NCI-H2029 treated with DMSO at 0.1 percent for 48 hours (cell line): ENCODE measurements around the gene ARSB.
"Not testable (repeated sequence)": the region's sequence is repeated elsewhere in the genome, so short reads cannot be mapped to it uniquely, and the experiment has no call there.

ENCODE experiments used
- DNase-seq: peaks from one replicate; lab custom pipeline; 2025; lab: John Stamatoyannopoulos, UW

The ARSB gene

DNA sequence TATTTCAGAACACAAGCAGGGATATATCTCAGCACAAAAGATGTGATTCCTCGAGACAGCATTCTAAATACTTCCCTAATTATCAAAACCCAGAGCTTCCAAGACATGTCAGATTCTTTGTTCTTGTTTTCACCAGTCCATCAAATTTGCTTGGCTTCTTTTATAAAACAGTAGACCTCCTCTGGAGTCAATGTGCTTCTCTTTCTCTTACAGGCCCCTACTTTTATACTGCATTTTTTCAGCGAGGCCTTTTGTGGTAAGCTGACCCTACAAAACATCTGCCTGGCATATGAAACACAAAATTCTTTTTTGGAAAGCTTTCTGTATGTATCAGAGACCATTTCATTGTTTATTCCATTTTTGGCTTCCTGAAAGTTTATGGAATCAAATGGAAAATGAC lies 81.8 kb downstream of the ARSB start:
- no peak for DNase-seq

DNA sequence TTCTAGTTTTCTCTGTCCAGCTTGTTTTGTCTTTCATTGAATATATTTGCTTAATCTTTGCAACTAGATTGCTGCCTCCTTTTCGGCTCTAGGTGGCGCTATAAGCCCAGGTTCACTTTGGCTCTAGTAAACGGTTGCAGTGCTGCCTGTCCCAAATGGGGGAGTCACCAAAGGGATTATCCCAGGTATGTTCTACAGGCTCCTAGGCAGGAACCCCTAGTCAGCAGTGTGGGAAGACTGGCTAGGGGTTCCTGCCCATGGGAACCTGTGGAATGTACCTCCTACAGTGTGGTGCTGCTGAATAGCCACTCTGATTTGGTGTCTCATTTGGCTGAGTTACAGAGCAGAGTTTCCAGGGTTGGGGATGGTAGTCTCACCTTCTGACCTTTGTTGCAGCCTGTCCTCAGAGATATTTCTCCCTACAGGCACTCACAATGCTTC lies 85.2 kb downstream of the ARSB start:
- peak; percentile 49 for DNase-seq

DNA sequence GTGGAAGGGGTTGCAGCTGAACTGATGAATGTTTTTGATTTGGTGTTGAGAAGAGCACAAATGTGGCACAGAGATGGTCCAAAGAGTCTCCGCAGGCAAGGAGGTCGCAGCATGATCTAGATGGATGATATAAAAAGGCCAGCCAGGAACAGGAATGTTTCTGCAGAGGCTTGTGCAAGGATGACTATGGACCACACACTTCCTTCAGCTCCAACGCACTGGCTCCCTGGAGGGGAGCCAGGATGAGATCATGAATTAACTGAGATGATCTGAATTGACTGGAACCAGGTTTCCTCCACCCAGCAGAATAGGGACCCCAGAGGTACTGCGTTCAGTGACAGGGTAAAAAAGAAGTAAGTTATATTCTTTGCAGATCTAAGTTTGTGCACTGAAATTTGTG lies 89.0 kb downstream of the ARSB start:
- DNase-seq, result peak; percentile 23

GRCh38 chr5:78895616-78896015 lies 89.5 kb downstream of the ARSB start:
- no peak for DNase-seq

DNA sequence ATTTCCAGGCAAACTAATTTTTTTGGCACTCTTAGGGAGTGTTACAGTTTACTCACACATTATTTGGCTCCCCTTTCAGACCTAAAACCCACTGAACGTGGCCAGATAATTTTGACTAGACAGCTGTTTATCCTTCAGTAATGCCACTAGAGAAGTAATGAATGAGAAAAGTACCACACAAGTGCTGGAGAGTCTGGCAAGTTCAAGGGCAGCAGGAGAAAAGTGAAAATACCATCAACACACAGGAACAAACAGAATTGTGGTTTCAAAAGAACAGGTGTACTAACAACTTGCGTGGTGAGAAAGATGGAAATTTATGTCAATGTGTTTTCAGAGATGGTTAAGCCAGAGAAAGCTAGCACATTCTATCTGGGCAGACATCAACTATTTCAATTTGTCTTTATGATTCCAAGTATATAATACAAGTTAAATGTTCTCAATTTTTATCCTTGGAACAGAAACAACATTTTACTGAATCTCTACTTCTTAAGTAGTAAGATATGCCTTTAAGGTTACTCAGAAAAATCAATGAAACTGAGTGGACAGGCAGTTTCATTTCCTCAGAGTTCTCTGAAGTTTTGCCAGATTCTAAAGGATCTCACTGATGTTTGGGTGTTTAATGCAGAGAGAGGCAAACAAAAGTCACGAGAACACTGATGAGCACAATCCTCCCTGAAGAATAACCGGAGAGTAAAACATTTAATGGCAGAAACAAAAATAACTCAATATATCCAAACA lies 91.0 kb downstream of the ARSB start:
- peak; percentile 32 for DNase-seq

DNA sequence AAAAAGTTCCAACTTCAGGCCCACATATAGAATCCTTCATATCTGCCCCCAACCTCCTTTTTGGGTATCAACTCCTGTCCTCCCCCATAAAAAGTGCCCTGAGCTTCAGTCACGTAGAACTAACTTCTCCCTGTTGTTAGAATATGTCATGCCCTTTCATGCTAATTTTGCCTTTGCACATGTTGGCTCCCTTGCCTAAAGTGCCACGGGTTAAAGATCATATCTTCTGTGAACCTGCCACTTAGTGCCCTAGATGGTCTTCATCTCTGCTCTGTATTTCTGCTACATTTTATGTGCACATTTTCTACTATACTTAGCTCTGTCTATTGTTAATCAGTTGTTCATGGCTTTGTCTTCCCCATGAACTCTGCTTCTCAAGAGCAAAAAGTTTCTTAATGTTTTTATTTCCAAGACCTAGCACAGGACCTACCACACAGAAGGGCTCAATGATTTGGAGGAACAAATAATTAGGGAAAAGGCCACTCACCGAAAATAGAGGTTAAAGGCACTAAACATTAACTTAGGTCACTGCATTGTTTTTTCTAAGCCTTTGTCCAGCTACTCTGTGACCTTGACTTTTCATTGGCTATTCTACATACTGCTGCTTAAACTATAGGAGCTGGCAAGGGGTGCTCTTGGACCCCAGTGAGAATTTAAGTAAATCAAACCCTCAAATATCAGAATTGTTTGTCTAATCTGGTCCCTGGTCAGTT lies 94.3 kb downstream of the ARSB start:
- no peak for DNase-seq

DNA sequence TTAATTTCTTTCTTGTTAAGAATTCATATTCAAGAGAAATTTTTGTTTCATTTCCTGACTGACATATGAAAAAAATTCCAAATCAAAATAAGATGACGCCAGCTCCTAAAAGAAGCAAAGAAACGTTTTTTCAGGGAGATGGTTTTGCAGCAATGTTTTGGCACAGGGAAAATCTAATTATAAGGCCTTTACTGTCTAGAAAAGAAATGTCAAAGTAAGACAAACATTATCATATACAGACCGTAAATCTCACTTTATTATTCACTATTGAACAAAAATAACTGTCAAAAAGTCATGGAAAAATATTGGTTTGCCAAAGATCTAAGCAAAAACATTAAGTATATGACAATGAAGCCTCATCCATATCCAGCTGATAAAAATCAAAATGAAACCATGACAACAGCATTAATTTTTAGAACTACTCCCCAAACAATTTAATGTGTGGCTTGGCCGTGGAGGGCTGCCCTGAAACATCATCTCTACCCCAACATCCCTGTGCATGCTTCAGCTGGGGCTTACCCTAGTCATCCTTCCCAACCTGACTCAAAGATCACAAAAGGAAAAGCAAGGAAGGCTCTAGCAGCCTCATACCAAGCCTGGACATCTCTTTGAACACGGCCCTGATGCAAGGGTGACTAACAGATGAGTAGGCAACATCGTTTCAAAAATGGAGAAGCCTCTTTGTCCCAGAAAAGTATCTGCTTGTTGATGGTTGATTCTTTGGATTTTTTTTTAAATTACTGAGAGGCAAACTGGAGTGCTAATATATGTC lies 95.6 kb downstream of the ARSB start:
- no peak for DNase-seq

DNA sequence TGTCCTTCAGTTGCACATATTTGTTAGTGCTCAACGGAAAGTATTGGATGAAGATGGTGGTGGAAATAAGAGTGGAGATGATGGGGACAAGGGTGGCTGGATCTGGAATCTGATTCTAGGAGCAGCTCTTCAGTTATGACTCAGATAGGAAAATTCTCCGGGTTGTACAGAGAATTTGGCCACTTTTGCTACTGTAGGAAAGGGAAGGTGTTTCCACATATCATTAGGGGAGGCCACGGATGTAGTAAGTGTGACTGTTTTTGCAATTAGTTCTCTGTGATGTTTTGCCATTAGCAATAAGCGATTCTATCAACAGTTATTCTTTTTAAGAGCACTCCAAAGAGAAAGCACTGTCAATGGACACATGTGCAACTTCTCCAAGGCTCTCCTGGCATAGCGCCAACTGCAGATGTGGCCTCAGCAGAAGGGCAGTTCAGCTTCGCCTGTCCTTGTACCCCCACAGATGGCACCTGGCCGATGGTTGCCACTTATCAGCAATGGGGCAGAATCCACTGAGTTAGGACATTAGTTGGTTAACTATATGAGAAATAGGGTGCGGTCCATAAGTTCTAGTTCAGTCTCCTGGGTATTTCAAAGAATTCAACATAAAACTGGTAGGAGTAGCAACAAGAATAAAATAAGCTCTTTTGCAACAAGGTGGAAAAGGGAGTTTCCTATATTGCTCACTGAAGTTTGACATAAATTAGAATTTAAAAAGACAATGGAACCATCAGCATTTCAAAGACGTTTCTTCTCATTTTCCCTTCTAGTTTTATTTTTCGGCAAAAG lies 96.3 kb downstream of the ARSB start:
- no peak for DNase-seq

GRCh38 chr5:78887384-78888118 lies 97.6 kb downstream of the ARSB start:
- DNase-seq, result no peak

DNA sequence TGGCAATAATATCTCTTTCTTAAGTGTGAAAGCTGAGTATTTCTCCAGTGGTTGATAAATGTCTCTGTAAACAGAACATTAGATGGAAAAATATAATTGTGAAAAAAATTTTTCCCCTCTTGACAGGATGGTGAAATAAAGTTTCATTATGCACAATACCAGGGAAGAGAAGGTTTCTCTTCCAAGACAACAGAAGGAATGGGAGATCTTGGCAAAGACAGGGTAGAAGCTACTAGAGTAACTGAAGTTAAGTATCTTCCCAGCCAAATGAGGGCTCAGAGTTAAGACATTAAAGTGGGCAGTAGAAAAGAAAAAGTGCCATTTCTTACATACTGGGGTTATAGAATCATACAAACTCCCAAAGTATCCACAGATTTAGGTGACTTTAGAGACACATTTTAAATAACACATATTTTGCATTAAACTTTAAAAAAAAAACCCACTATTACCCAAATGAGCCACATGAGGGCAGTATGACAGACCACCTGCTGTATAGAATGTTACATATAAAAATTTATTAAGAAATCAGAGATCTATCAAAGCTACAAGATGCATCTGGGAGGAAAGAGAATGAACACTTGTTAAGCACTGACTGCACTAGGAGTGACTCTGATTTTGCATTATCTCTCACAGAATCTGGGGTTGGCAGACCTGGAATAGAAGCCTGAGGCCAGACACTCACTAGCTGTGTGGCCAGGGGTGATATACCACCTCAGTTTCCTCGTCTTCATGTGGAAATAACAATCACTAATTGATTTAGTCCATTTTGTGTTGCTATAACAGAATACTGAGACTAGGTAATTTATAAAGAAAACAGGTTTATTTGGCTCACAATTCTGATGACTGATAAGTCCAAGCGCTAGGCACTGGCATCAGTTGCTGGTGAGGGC lies 98.5 kb downstream of the ARSB start:
- DNase-seq, result peak; percentile 25

GRCh38 chr5:78881884-78882283 lies 103.2 kb downstream of the ARSB start:
- no peak for DNase-seq

DNA sequence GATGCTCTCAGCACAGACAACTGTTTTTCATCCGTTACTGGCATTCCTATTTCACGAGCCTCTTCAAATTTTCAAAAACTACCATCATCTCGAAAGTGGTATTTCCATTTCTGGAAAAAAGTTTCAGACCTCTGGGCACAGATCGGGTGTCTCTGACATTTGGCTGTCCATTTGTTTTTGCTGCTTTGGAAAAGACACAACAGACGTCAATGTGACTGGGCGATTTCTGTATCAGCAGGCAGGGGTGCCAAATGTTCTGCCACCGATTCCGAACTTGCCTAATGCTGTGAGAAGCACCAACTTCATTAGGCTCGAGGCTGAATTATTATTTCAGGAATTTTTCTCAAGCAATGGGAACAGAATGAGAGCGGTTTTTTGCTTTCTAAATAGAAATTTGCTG lies 105.6 kb downstream of the ARSB start:
- DNase-seq, result no peak

DNA sequence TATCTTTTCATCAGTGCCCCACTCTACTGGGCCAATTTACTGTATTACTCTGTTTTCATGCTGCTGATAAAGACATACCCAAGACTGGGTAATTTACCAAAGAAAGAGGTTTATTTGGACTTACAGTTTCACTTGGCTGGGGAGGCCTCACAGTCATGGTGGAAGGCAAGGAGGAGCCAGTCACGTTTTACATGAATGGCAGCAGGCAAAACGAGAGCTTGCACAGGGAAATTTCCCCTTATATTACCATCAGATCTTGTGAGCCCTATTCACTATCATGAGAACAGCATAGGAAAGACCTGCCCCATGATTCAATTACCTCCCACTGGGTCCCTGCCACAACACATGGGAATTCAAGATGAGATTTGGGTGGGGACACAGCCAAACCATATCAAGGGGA lies 119.0 kb downstream of the ARSB start:
- DNase-seq, result not testable (repeated sequence)

DNA sequence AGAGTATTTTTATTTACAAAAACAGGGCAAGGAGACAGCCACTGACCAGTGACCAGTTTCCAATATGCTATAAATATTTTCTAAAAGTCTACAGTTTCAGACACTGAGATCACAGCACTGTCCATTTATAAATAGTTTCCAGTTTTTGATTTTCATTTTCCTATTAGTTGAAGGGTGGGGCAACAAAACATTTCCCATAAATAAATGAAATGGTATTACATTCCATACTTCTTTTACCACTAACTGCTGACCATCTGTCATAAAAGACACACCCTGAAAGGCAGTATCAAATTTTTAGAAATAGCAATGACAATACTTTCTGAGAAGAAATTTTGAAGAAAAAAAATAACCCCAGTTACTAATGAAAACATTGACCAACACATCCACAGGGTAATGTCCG lies 126.7 kb downstream of the ARSB start:
- no peak for DNase-seq

- DNase-seq, result no peak
Observed at GRCh38 chr5:78855026-78855425, 130.1 kb downstream of the ARSB start.

- DNase-seq, result not testable (repeated sequence)
Observed at GRCh38 chr5:78851891-78852290, 133.2 kb downstream of the ARSB start.

GRCh38 chr5:78845470-78845869 lies 139.6 kb downstream of the ARSB start:
- no peak for DNase-seq

- DNase-seq, result no peak
Observed at GRCh38 chr5:78843436-78843835, 141.7 kb downstream of the ARSB start.

DNA sequence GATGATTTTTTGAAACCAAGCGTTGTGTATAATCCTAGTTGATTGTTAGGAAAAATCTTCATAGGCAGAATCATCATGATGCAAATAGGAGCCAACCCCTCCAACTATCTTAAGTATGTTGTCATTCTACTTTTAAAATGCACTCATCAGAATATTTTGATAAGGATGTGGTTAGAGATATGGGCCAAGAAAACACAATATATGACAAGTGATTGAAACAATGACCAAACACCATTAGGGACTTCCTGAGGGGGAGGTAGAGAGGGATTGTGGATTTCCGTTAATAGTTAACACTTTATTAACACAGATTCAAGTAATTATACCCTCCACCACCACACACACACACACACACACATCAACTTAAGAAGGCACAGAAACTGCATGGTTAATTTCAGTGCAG lies 143.3 kb downstream of the ARSB start:
- no peak for DNase-seq

DNA sequence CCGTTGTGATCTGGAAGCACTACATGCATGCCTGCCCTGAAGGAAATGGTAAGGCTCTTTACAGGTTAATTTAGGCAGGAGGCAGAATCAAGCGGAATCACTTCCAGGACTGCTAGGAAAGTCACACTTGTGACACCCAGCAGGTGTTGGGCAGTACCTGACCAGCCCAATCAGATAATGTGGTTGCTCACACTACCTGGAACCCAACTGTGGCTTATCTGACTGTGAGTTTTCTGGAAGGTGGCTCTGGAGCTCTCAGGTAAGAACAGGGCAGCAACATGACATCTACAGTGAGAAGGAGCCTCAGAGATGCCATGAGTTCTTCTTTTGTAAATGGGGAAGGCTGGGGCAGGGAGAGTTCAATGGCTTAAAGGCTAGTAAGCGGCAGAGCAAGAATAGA lies 146.4 kb downstream of the ARSB start:
- DNase-seq, result no peak
